ENCODE measurements around the gene CNTNAP5.

DNA sequence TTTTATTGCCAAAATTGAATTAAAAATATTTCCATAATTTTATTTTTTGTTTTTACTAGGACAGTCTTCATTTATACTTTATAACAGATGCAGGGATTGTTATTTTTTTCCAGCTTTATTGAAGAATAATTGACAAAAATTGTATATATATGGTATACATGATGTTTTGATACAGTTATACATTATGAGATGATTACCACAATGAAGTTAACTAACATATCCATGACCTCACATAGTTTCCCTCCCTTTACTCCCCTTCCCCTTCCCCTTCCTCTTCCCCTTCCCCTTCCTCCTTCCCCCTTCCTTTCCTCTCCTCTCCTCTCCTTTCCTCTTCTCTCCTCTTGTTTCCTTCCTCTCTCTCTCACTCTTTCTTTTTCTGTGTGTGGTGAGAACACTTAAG is 700.1 kb downstream of the CNTNAP5 start:
- TF ChIP-seq EP300 (IDR thresholded peaks at IDR 0.05; ENCODE audit: borderline replicate concordance in 1 of 2, low read depth in 2 of 2, low read length in 2 of 2) (no peak), RFX5 (IDR thresholded peaks at IDR 0.05; ENCODE audit: borderline replicate concordance, low read depth, low read length) (no peak), BRCA1 (IDR thresholded peaks at IDR 0.05; ENCODE audit: low read depth, low read length) (no peak), NANOG (IDR thresholded peaks at IDR 0.05; ENCODE audit: insufficient read depth, low read depth, low read length, poor library complexity, severe bottlenecking) (no peak)
- TF ChIP-seq, protein P1, sequence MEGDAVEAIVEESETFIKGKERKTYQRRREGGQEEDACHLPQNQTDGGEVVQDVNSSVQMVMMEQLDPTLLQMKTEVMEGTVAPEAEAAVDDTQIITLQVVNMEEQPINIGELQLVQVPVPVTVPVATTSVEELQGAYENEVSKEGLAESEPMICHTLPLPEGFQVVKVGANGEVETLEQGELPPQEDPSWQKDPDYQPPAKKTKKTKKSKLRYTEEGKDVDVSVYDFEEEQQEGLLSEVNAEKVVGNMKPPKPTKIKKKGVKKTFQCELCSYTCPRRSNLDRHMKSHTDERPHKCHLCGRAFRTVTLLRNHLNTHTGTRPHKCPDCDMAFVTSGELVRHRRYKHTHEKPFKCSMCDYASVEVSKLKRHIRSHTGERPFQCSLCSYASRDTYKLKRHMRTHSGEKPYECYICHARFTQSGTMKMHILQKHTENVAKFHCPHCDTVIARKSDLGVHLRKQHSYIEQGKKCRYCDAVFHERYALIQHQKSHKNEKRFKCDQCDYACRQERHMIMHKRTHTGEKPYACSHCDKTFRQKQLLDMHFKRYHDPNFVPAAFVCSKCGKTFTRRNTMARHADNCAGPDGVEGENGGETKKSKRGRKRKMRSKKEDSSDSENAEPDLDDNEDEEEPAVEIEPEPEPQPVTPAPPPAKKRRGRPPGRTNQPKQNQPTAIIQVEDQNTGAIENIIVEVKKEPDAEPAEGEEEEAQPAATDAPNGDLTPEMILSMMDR (IDR thresholded peaks at IDR 0.05; ENCODE audit: control extremely low read depth in 1 of 3, insufficient read depth in 1 of 3, low read depth in 1 of 3, low read length in 3 of 3) = no peak

Data from H1 (cell line).